Measurements from ENCODE around the gene KIAA1958.

The KIAA1958 gene

GRCh38 chr9:112530751-112531205, 44.2 kb downstream of the KIAA1958 start:
- TF ChIP-seq, protein P1, sequence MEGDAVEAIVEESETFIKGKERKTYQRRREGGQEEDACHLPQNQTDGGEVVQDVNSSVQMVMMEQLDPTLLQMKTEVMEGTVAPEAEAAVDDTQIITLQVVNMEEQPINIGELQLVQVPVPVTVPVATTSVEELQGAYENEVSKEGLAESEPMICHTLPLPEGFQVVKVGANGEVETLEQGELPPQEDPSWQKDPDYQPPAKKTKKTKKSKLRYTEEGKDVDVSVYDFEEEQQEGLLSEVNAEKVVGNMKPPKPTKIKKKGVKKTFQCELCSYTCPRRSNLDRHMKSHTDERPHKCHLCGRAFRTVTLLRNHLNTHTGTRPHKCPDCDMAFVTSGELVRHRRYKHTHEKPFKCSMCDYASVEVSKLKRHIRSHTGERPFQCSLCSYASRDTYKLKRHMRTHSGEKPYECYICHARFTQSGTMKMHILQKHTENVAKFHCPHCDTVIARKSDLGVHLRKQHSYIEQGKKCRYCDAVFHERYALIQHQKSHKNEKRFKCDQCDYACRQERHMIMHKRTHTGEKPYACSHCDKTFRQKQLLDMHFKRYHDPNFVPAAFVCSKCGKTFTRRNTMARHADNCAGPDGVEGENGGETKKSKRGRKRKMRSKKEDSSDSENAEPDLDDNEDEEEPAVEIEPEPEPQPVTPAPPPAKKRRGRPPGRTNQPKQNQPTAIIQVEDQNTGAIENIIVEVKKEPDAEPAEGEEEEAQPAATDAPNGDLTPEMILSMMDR (conservative IDR thresholded peaks at IDR 0.05; ENCODE audit: low read length) = no peak
- TF ChIP-seq EZH2phosphoT487 (IDR thresholded peaks at IDR 0.05; ENCODE audit: borderline replicate concordance) = no peak
- Histone ChIP-seq H4K20me1 (ENCODE audit: insufficient read depth, low read length, poor library complexity, severe bottlenecking) (peaks cover 22% of the 10 kb centered on the region), H3K4me2 (ENCODE audit: low read depth, low read length, poor library complexity, severe bottlenecking) (no peak overlapping the region), H3K4me1 (ENCODE audit: insufficient read depth, low read length, poor library complexity, severe bottlenecking) (peaks cover 8% of the 10 kb centered on the region), H3K79me2 (ENCODE audit: insufficient read depth, low read length) (peaks cover 80% of the 10 kb centered on the region), H2AFZ (ENCODE audit: low read length) (no peak overlapping the region), H3K9me3 (ENCODE audit: insufficient read depth, low read depth, low read length) (no peaks in the 10 kb centered on the region), H3K9me2 (replicated peaks; ENCODE audit: low read depth, low read length) (no peaks in the 10 kb centered on the region), H3K9ac (ENCODE audit: low read depth, low read length, poor library complexity, severe bottlenecking) (no peak overlapping the region), H3K4me3 (ENCODE audit: low read length, poor library complexity, severe bottlenecking) (no peak overlapping the region), H3K36me3 (ENCODE audit: insufficient read depth, low read length) (no peaks in the 10 kb centered on the region), H3F3A (ENCODE audit: low read depth) (no peaks in the 10 kb centered on the region), H3K27me3 (ENCODE audit: insufficient read depth, low read length, poor library complexity, severe bottlenecking) (no peaks in the 10 kb centered on the region)

DNA sequence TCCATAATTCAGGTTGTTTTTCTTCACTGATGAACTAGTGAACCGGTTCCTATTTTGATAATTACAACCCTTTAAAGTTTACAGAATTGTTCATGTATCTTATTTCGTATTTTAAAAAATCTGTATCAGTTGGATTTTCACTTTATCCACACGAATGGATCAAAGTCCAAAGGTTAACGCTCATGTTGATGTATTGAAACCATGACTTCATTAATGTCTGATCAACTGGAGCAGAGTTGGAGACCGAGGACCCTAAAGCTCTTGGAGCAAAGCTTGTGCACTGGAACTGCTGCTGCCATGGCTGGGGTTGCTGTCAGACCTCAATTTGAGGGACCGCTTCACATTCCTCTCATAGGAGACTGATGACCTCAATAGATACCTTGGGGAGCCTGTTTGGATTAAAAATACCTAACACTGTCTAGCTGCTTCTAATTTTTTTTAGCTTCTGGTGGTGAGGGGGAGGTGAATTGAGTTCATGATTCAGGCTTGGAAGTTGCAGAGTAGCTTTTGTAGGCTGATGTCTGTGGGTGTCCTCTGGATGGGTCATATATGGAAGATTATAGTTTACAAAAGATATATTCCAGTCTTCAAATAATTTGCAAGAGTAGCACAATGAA, 45.1 kb downstream of the KIAA1958 start:
- Histone ChIP-seq H3K4me2 (ENCODE audit: low read depth, low read length, poor library complexity, severe bottlenecking) (no peak overlapping the region), H3K4me1 (ENCODE audit: insufficient read depth, low read length, poor library complexity, severe bottlenecking) (peaks cover 8% of the 10 kb centered on the region), H2AFZ (ENCODE audit: low read length) (no peak overlapping the region)

GRCh38 chr9:112532427-112532826, 45.8 kb downstream of the KIAA1958 start:
- H3K9ac ChIP-seq (ENCODE audit: low read depth, low read length, poor library complexity, severe bottlenecking) = no peak overlapping the region

More for the DNA sequence above, 45.1 kb downstream of the KIAA1958 start:
- Histone ChIP-seq H3K4me3 (ENCODE audit: low read length, poor library complexity, severe bottlenecking) (no peak overlapping the region), H3F3A (ENCODE audit: low read depth) (no peaks in the 10 kb centered on the region), H4K20me1 (ENCODE audit: insufficient read depth, low read length, poor library complexity, severe bottlenecking) (peaks cover 25% of the 10 kb centered on the region), H3K36me3 (ENCODE audit: insufficient read depth, low read length) (no peaks in the 10 kb centered on the region), H3K9me3 (ENCODE audit: insufficient read depth, low read depth, low read length) (no peaks in the 10 kb centered on the region), H3K9me2 (replicated peaks; ENCODE audit: low read depth, low read length) (no peaks in the 10 kb centered on the region), H3K27me3 (ENCODE audit: insufficient read depth, low read length, poor library complexity, severe bottlenecking) (no peaks in the 10 kb centered on the region), H3K79me2 (ENCODE audit: insufficient read depth, low read length) (peaks cover 80% of the 10 kb centered on the region), H3K9ac (ENCODE audit: low read depth, low read length, poor library complexity, severe bottlenecking) (no peak overlapping the region)
- TF ChIP-seq, protein P1 (conservative IDR thresholded peaks at IDR 0.05; ENCODE audit: low read length) = no peak
- no peak for TF ChIP-seq EZH2phosphoT487 (IDR thresholded peaks at IDR 0.05; ENCODE audit: borderline replicate concordance)

More at GRCh38 chr9:112532427-112532826, 45.8 kb downstream of the KIAA1958 start:
- no peaks in the 10 kb centered on the region for H3K9me2 ChIP-seq (replicated peaks; ENCODE audit: low read depth, low read length)
- peaks cover 2% of the 10 kb centered on the region; the same call in 1 of the 2 replicates for H3K36me3 ChIP-seq (ENCODE audit: insufficient read depth, low read length)
- peaks cover 8% of the 10 kb centered on the region for H3K4me1 ChIP-seq (ENCODE audit: insufficient read depth, low read length, poor library complexity, severe bottlenecking)
- H3K79me2 ChIP-seq (ENCODE audit: insufficient read depth, low read length) = peaks cover 80% of the 10 kb centered on the region
- H3K9me3 ChIP-seq (ENCODE audit: insufficient read depth, low read depth, low read length) = no peaks in the 10 kb centered on the region
- TF ChIP-seq, protein P1 (conservative IDR thresholded peaks at IDR 0.05; ENCODE audit: low read length) = no peak
- no peak for TF ChIP-seq EZH2phosphoT487 (IDR thresholded peaks at IDR 0.05; ENCODE audit: borderline replicate concordance)
- no peaks in the 10 kb centered on the region for H3F3A ChIP-seq (ENCODE audit: low read depth)
- H3K4me2 ChIP-seq (ENCODE audit: low read depth, low read length, poor library complexity, severe bottlenecking) = no peak overlapping the region
- H4K20me1 ChIP-seq (ENCODE audit: insufficient read depth, low read length, poor library complexity, severe bottlenecking) = peaks cover 25% of the 10 kb centered on the region
- no peak overlapping the region for H3K4me3 ChIP-seq (ENCODE audit: low read length, poor library complexity, severe bottlenecking)
- no peak overlapping the region for H2AFZ ChIP-seq (ENCODE audit: low read length)
- H3K27me3 ChIP-seq (ENCODE audit: insufficient read depth, low read length, poor library complexity, severe bottlenecking) = no peaks in the 10 kb centered on the region
